SK-N-SH (cell line): Measurements from ENCODE around the gene TSPAN4.

ENCODE experiments used
- CTCF ChIP-seq: fragments of 200-600 bp; sonication (generic); IDR thresholded peaks from 2 replicates; pipeline ENCODE4 v1.6.1; 2017; ENCODE audit warnings: antibody characterized with exemption, mild to moderate bottlenecking, moderate library complexity
- EP300 ChIP-seq, 2 experiments: IDR thresholded peaks; 2 replicates each; pipeline versions ENCODE4 v1.4.0 to v1.6.1; 2012; ENCODE audit warnings: borderline replicate concordance in 1 of 2, low read depth in 1 of 2, low read length in 1 of 2
- MAX ChIP-seq: IDR thresholded peaks from 2 replicates; pipeline ENCODE4 v1.4.0; 2012; ENCODE audit warnings: low read depth
- PBX3 ChIP-seq: IDR thresholded peaks from 2 replicates; pipeline ENCODE4; 2012
- POLR2AphosphoS5 ChIP-seq: IDR thresholded peaks from 2 replicates; pipeline ENCODE4 v1.6.1; 2012; ENCODE audit warnings: low read depth, low read length
- RXRA ChIP-seq: IDR thresholded peaks from 2 replicates; pipeline ENCODE4 v1.4.0; 2012; ENCODE audit warnings: low read depth, mild to moderate bottlenecking, borderline replicate concordance
- SIN3A ChIP-seq: IDR thresholded peaks from 2 replicates; pipeline ENCODE4 v1.6.1; 2012; ENCODE audit warnings: low read depth, mild to moderate bottlenecking, low read length, moderate library complexity, borderline replicate concordance
- TEAD4 ChIP-seq: IDR thresholded peaks from 2 replicates; pipeline ENCODE4 v1.4.0; 2012; ENCODE audit warnings: mild to moderate bottlenecking, borderline replicate concordance; ENCODE audit not compliant: insufficient read depth
- YY1 ChIP-seq: IDR thresholded peaks from 2 replicates; pipeline ENCODE4 v1.4.0; 2012; ENCODE audit warnings: low read depth, mild to moderate bottlenecking
- ZBTB33 ChIP-seq: IDR thresholded peaks from 2 replicates; pipeline ENCODE4 v1.4.0; 2012; ENCODE audit warnings: low read depth, borderline replicate concordance

DNA sequence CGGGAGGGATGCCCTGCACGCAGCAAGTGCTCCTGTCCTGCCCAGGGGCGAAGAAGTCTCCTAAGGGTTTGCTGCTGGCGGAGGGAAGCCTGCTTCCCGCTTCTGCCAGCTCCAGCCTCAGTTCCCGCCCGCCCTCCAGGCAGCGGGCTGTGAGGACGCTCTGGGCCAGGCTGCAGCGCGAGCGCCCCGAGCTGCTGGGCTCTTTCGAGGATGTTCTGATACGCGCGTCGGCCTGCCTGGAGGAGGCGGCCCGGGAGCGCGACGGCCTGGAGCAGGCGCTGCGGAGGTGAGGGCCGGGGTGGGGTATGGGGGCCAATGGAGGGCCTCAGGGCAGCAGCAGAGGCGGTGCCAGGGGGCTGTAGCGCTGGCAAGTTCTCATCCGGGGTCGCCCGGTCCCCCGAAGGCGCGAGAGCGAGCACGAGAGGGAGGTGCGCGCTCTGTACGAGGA, 12.8 kb upstream of the TSPAN4 start:
- TF ChIP-seq EP300 (IDR thresholded peaks at IDR 0.05; ENCODE audit: borderline replicate concordance in 1 of 2, low read depth in 1 of 2, low read length in 1 of 2), result no peak
- no peak for TF ChIP-seq RXRA
- TF ChIP-seq CTCF, result no peak
- TF ChIP-seq TEAD4, result no peak
- no peak for TF ChIP-seq POLR2AphosphoS5
- TF ChIP-seq MAX, result no peak
- no peak for TF ChIP-seq ZBTB33
- TF ChIP-seq SIN3A, result no peak
- no peak for TF ChIP-seq YY1
- TF ChIP-seq PBX3, result no peak
